Measurements from ENCODE around the gene LRTM2.

- TF ChIP-seq POLR2A (IDR thresholded peaks at IDR 0.05): no peak
- TF ChIP-seq CTCF (IDR thresholded peaks at IDR 0.05): no peak
Measured at GRCh38 chr12:1855241-1855640, 34.9 kb downstream of the LRTM2 start.

Measured in transverse colon (tissue), 3 donors.